Neuronal stem cell (in vitro differentiated cells): ENCODE measurements around the gene MRPL14.

Experiments used
- DNase-seq: peaks from one replicate; pipeline ENCODE4 v3.0.0-alpha.2; 2013; ENCODE audit warnings: low spot score
- H2AFZ ChIP-seq: one replicate; pipeline ENCODE4 v1.6.1; 2013; ENCODE audit warnings: mild to moderate bottlenecking, low read length, inconsistent platforms
- H2AK5ac ChIP-seq: 2 replicates; pipeline ENCODE4 v1.6.1; 2013; ENCODE audit warnings: low read depth, mild to moderate bottlenecking, inconsistent platforms, low read length, moderate library complexity, mixed read lengths
- H2BK120ac ChIP-seq: 2 replicates; pipeline ENCODE4 v1.6.1; 2013; ENCODE audit warnings: low read depth, mild to moderate bottlenecking, inconsistent platforms, low read length, moderate library complexity, mixed read lengths
- H2BK12ac ChIP-seq: one replicate; pipeline ENCODE4 v1.6.1; 2013; ENCODE audit warnings: low read length, inconsistent platforms
- H2BK15ac ChIP-seq: 2 replicates; pipeline ENCODE4 v1.6.1; 2013; ENCODE audit warnings: mild to moderate bottlenecking, low read length, inconsistent platforms, mixed read lengths
- H2BK5ac ChIP-seq: one replicate; pipeline ENCODE4 v1.6.1; 2013; ENCODE audit warnings: inconsistent platforms, mild to moderate bottlenecking, low read length, moderate library complexity
- H3K14ac ChIP-seq: one replicate; pipeline ENCODE4 v1.6.1; 2013; ENCODE audit warnings: low read length, inconsistent platforms
- H3K18ac ChIP-seq: 2 replicates; pipeline ENCODE4 v1.6.1; 2013; ENCODE audit warnings: low read length, inconsistent platforms
- H3K23ac ChIP-seq: 2 replicates; pipeline ENCODE4 v1.6.1; 2013; ENCODE audit warnings: low read depth, mild to moderate bottlenecking, mixed read lengths, low read length, inconsistent platforms; ENCODE audit not compliant: poor library complexity
- H3K27ac ChIP-seq: replicated peaks from 3 replicates; pipeline ENCODE4 v1.5.1; 2013; ENCODE audit warnings: low read length, inconsistent platforms
- H3K27me3 ChIP-seq, 3 experiments: 2 replicates each; pipeline ENCODE4 v1.6.1; 2013; ENCODE audit warnings: low read length in 3 of 3, mild to moderate bottlenecking in 2 of 3, inconsistent platforms in 1 of 3, low read depth in 1 of 3, mixed read lengths in 1 of 3, moderate library complexity in 1 of 3; ENCODE audit not compliant: control insufficient read depth in 3 of 3, insufficient read depth in 3 of 3
- H3K36me3 ChIP-seq, 2 donors: replicated peaks in 1 of 2; 2 replicates each; pipeline ENCODE4 v1.6.1; 2013; ENCODE audit warnings: low read length in 2 of 2; ENCODE audit not compliant: control insufficient read depth in 2 of 2, insufficient read depth in 2 of 2
- H3K4ac ChIP-seq: 2 replicates; pipeline ENCODE4 v1.6.1; 2013; ENCODE audit warnings: inconsistent platforms, mild to moderate bottlenecking, low read length, moderate library complexity
- H3K4me1 ChIP-seq, 2 donors: 1 replicate in 1 of 2; 2 replicates in 1 of 2; pipeline ENCODE4 v1.6.1; 2013; ENCODE audit warnings: low read length in 2 of 2, low read depth in 1 of 2; ENCODE audit not compliant: control insufficient read depth in 2 of 2, insufficient read depth in 1 of 2
- H3K4me2 ChIP-seq: one replicate; pipeline ENCODE4 v1.6.1; 2013; ENCODE audit warnings: mild to moderate bottlenecking, low read length, inconsistent platforms; ENCODE audit not compliant: insufficient read depth, poor library complexity, severe bottlenecking
- H3K4me3 ChIP-seq, 2 donors: 2 replicates each; pipeline ENCODE4 v1.5.1; 2013; ENCODE audit warnings: low read length in 2 of 2, mild to moderate bottlenecking in 2 of 2, inconsistent platforms in 1 of 2, moderate library complexity in 1 of 2
- H3K79me1 ChIP-seq: one replicate; pipeline ENCODE4 v1.6.1; 2013; ENCODE audit warnings: low read depth, mild to moderate bottlenecking, inconsistent platforms, low read length, moderate library complexity
- H3K9ac ChIP-seq: one replicate; pipeline ENCODE4 v1.6.1; 2013; ENCODE audit warnings: mild to moderate bottlenecking, low read depth, low read length, inconsistent platforms; ENCODE audit not compliant: poor library complexity
- H3K9me3 ChIP-seq, 2 donors: replicated peaks in 1 of 2; 2 replicates each; pipeline versions ENCODE3 to v1.6.1; 2013; ENCODE audit warnings: low read length in 2 of 2, mild to moderate bottlenecking in 2 of 2, inconsistent platforms in 1 of 2, low read depth in 1 of 2, mixed read lengths in 1 of 2, moderate library complexity in 1 of 2; ENCODE audit not compliant: control insufficient read depth in 2 of 2, insufficient read depth in 1 of 2
- H4K8ac ChIP-seq: one replicate; pipeline ENCODE4 v1.6.1; 2013; ENCODE audit warnings: low read depth, mild to moderate bottlenecking, inconsistent platforms, low read length, moderate library complexity
- H4K91ac ChIP-seq: one replicate; pipeline ENCODE4 v1.6.1; 2013; ENCODE audit warnings: low read length, low read depth, mild to moderate bottlenecking, inconsistent platforms; ENCODE audit not compliant: poor library complexity
- WGBS, 2 donors: extraction: QIAGEN DNeasy Blood & Tissue Kit; methylation state at CpG; one replicate each; pipeline ENCODE4 v1.1.7; 2013; ENCODE audit warnings: missing lambda C conversion rate in 2 of 2, mixed read lengths in 1 of 2; ENCODE audit not compliant: insufficient read length in 2 of 2, insufficient replicate concordance in 1 of 2; ENCODE audit errors: extremely low coverage in 2 of 2; 5-methylcytosine and 5-hydroxymethylcytosine counted together

Gene MRPL14

GRCh38 chr6:44171899-44172546, 44.8 kb upstream of the MRPL14 start:
- peak overlapping the region; percentile 99 for H2AK5ac ChIP-seq
- peak overlapping the region; percentile 72 for H4K8ac ChIP-seq
- no peak overlapping the region for H3K4ac ChIP-seq
- no peaks in the 10 kb centered on the region for H3K9me3 ChIP-seq
- no peak overlapping the region for H3K14ac ChIP-seq
- H2AFZ ChIP-seq: no peak overlapping the region
- no peak overlapping the region for H2BK12ac ChIP-seq
- H2BK5ac ChIP-seq: no peak overlapping the region
- no peak overlapping the region for H3K23ac ChIP-seq
- H3K27ac ChIP-seq: no peak overlapping the region
- no peaks in the 10 kb centered on the region for H3K79me1 ChIP-seq
- H3K9ac ChIP-seq: no peak overlapping the region
- H3K4me1 ChIP-seq: peaks cover under 1 to 9% of the 10 kb centered on the region in 2 donors
- no peak overlapping the region for H4K91ac ChIP-seq
- DNase-seq: no peak
- H3K18ac ChIP-seq: peak overlapping the region; percentile 27
- peak overlapping the region; percentile 91 for H2BK15ac ChIP-seq
- no CpG with 5 or more reads among the region's 12 CpGs for WGBS, 2 donors
- peaks cover 0 to 16% (median 0%) of the 10 kb centered on the region in 3 experiments for H3K27me3 ChIP-seq
- no peak overlapping the region for H2BK120ac ChIP-seq
- no peak overlapping the region for H3K4me3 ChIP-seq
- no peak overlapping the region for H3K4me2 ChIP-seq
- H3K36me3 ChIP-seq: no peaks in the 10 kb centered on the region

- Histone ChIP-seq H3K27ac (no peak overlapping the region), H3K9ac (no peak overlapping the region), H4K91ac (no peak overlapping the region), H2AFZ (no peak overlapping the region), H3K14ac (no peak overlapping the region), H2BK120ac (no peak overlapping the region), H3K23ac (no peak overlapping the region), H2BK12ac (no peak overlapping the region), H2BK15ac (no peak overlapping the region), H3K9me3 (no peaks in the 10 kb centered on the region), H3K4me1 (peaks cover 6 to 9% of the 10 kb centered on the region in 2 donors), H2BK5ac (no peak overlapping the region), H3K4me3 (no peak overlapping the region), H3K18ac (no peak overlapping the region), H3K36me3 (no peaks in the 10 kb centered on the region), H3K4me2 (no peak overlapping the region), H4K8ac (no peak overlapping the region), H3K79me1 (no peaks in the 10 kb centered on the region), H2AK5ac (no peak overlapping the region), H3K4ac (no peak overlapping the region), H3K27me3 (peaks cover 0 to 16% (median 0%) of the 10 kb centered on the region in 3 experiments)
- no peak for DNase-seq
- no CpG with 5 or more reads among the region's 10 CpGs for WGBS, 2 donors
Measured at GRCh38 chr6:44169886-44170570, 42.8 kb upstream of the MRPL14 start.

- H3K9ac ChIP-seq: no peak overlapping the region
- DNase-seq: no peak
- H2AK5ac ChIP-seq: no peak overlapping the region
- no peak overlapping the region for H2BK15ac ChIP-seq
- no peak overlapping the region for H3K14ac ChIP-seq
- H3K23ac ChIP-seq: no peak overlapping the region
- H2BK120ac ChIP-seq: no peak overlapping the region
- H2BK5ac ChIP-seq: no peak overlapping the region
- H3K4me3 ChIP-seq: no peak overlapping the region
- no peaks in the 10 kb centered on the region for H3K9me3 ChIP-seq
- H3K27me3 ChIP-seq: peaks cover 0 to 16% (median 0%) of the 10 kb centered on the region in 3 experiments
- H2AFZ ChIP-seq: no peak overlapping the region
- WGBS, 2 donors: no CpG with 5 or more reads among the region's 9 CpGs
- H3K18ac ChIP-seq: no peak overlapping the region
- H2BK12ac ChIP-seq: no peak overlapping the region
- H3K79me1 ChIP-seq: no peaks in the 10 kb centered on the region
- no peak overlapping the region for H4K91ac ChIP-seq
- H3K27ac ChIP-seq: no peak overlapping the region
- no peak overlapping the region for H3K4me2 ChIP-seq
- no peaks in the 10 kb centered on the region for H3K36me3 ChIP-seq
- H3K4ac ChIP-seq: no peak overlapping the region
- H3K4me1 ChIP-seq: peaks cover 6 to 9% of the 10 kb centered on the region in 2 donors
- H4K8ac ChIP-seq: no peak overlapping the region
Measured at GRCh38 chr6:44169154-44169553, 41.9 kb upstream of the MRPL14 start.

GRCh38 chr6:44167567-44167966, 40.3 kb upstream of the MRPL14 start:
- H2AK5ac ChIP-seq: no peak overlapping the region
- peaks cover 0 to 16% (median 0%) of the 10 kb centered on the region in 3 experiments for H3K27me3 ChIP-seq
- H2AFZ ChIP-seq: no peak overlapping the region
- H3K14ac ChIP-seq: no peak overlapping the region
- no peak overlapping the region for H2BK15ac ChIP-seq
- H3K23ac ChIP-seq: no peak overlapping the region
- peaks cover 11 to 13% of the 10 kb centered on the region in 2 donors for H3K4me1 ChIP-seq
- H3K4me2 ChIP-seq: no peak overlapping the region
- no peak overlapping the region for H4K91ac ChIP-seq
- no peaks in the 10 kb centered on the region for H3K79me1 ChIP-seq
- H3K9me3 ChIP-seq: no peaks in the 10 kb centered on the region
- no peak overlapping the region for H3K18ac ChIP-seq
- no CpG with 5 or more reads among the region's 1 CpG for WGBS, 2 donors
- no peak overlapping the region for H2BK5ac ChIP-seq
- H2BK12ac ChIP-seq: no peak overlapping the region
- H4K8ac ChIP-seq: no peak overlapping the region
- H3K36me3 ChIP-seq: no peaks in the 10 kb centered on the region
- H3K4me3 ChIP-seq: no peak overlapping the region
- no peak overlapping the region for H3K9ac ChIP-seq
- no peak overlapping the region for H3K27ac ChIP-seq
- no peak overlapping the region for H3K4ac ChIP-seq
- H2BK120ac ChIP-seq: no peak overlapping the region
- no peak for DNase-seq
